ENCODE results near the gene EML4. TPM values are rescaled to one million over a fixed set of nuclear protein-coding genes. Genes with fewer than 3 reads are reported as not detected.

Gene EML4
- polyA plus RNA-seq, 1 donor (not counting 4 experiments of a cell fraction or from before 2014, with no cell fraction given) = 36.4 TPM

DNA sequence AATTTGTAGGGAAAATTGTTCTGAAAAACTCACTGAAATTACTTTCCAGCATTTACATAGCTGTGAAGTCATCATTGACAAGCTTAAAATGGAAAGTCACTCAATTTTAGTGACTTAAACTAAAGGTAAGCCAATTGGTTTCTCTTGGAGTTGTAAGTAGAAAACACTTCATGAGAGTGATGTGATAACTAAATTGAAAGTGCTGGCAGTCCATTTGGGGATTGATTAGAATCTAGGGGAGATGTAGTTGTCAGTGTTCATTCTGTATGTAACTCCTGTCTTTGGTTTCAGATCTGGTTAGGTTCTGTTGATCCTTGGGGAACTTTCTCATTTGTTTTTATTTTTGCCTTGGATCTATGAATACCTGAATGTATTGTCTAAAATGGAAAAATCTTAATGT is 138.0 kb downstream of the EML4 start:
- H3K9me1 ChIP-seq (ENCODE audit: control insufficient read depth, extremely low read depth, insufficient read depth, low read length) = no peaks in the 10 kb centered on the region
- H3K4me3 ChIP-seq (ENCODE audit: control insufficient read depth in 2 of 3, extremely low read depth in 1 of 3, insufficient read depth in 2 of 3, low read depth in 1 of 3, low read length in 3 of 3) = no peak overlapping the region
- DNase-seq (ENCODE audit: low read depth, low spot score) = no peak
- H3K79me2 ChIP-seq (ENCODE audit: control insufficient read depth, insufficient read depth, low read length) = no peaks in the 10 kb centered on the region
- H3K9me3 ChIP-seq (ENCODE audit: control insufficient read depth, low read depth, low read length) = no peaks in the 10 kb centered on the region
- dilution Hi-C loops (cut with MboI; ENCODE audit: extremely low pct_ligation_motif_present, low sequenced_read_pairs) = no loop called here
- no peak overlapping the region for H3K9ac ChIP-seq (ENCODE audit: control insufficient read depth, extremely low read depth, insufficient read depth, low read length)
- H3K27me3 ChIP-seq (ENCODE audit: control insufficient read depth, extremely low read depth, insufficient read depth, low read length) = no peaks in the 10 kb centered on the region
- FAIRE-seq = no peak
- no peak overlapping the region for H3K4me2 ChIP-seq (ENCODE audit: control insufficient read depth, extremely low read depth, insufficient read depth, low read depth, low read length)
- H3K4me1 ChIP-seq (ENCODE audit: control insufficient read depth, extremely low read depth, insufficient read depth, low read length) = no peaks in the 10 kb centered on the region
- no peak overlapping the region for H2AFZ ChIP-seq (ENCODE audit: control insufficient read depth, low read length)
- TF ChIP-seq CTCF (optimal IDR thresholded peaks at IDR 0.05 in 1 of 3, IDR thresholded peaks at IDR 0.05 in 1 of 3, conservative IDR thresholded peaks at IDR 0.05 in 1 of 3; ENCODE audit: extremely low read depth in 1 of 3, insufficient read depth in 2 of 3, low read length in 3 of 3) (no peak), EZH2 (IDR thresholded peaks at IDR 0.05; ENCODE audit: low read length) (no peak)
- no peak overlapping the region for H3K27ac ChIP-seq (ENCODE audit: control insufficient read depth, insufficient read depth, low read length)
- H3K36me3 ChIP-seq (ENCODE audit: control insufficient read depth in 2 of 2, extremely low read depth in 1 of 2, insufficient read depth in 2 of 2, low read length in 2 of 2) = peaks cover 0 to 2% of the 10 kb centered on the region in 2 experiments
- no peaks in the 10 kb centered on the region for H4K20me1 ChIP-seq (ENCODE audit: control insufficient read depth, extremely low read depth, insufficient read depth, low read length)

GRCh38 chr2:42309366-42309765 is 140.2 kb downstream of the EML4 start:
- Histone ChIP-seq H3K4me1 (ENCODE audit: control insufficient read depth, extremely low read depth, insufficient read depth, low read length) (peaks cover 2% of the 10 kb centered on the region), H3K9me1 (ENCODE audit: control insufficient read depth, extremely low read depth, insufficient read depth, low read length) (no peaks in the 10 kb centered on the region), H3K9ac (ENCODE audit: control insufficient read depth, extremely low read depth, insufficient read depth, low read length) (no peak overlapping the region), H4K20me1 (ENCODE audit: control insufficient read depth, extremely low read depth, insufficient read depth, low read length) (no peaks in the 10 kb centered on the region), H3K27me3 (ENCODE audit: control insufficient read depth, extremely low read depth, insufficient read depth, low read length) (no peaks in the 10 kb centered on the region), H3K4me3 (ENCODE audit: control insufficient read depth in 2 of 3, extremely low read depth in 1 of 3, insufficient read depth in 2 of 3, low read depth in 1 of 3, low read length in 3 of 3) (no peak overlapping the region), H3K27ac (ENCODE audit: control insufficient read depth, insufficient read depth, low read length) (no peak overlapping the region), H3K36me3 (ENCODE audit: control insufficient read depth in 2 of 2, extremely low read depth in 1 of 2, insufficient read depth in 2 of 2, low read length in 2 of 2) (no peaks in the 10 kb centered on the region), H3K9me3 (ENCODE audit: control insufficient read depth, low read depth, low read length) (no peaks in the 10 kb centered on the region), H3K79me2 (ENCODE audit: control insufficient read depth, insufficient read depth, low read length) (no peaks in the 10 kb centered on the region), H2AFZ (ENCODE audit: control insufficient read depth, low read length) (no peak overlapping the region), H3K4me2 (ENCODE audit: control insufficient read depth, extremely low read depth, insufficient read depth, low read depth, low read length) (no peak overlapping the region)
- DNase-seq (ENCODE audit: low read depth, low spot score) (no peak), FAIRE-seq (no peak)
- dilution Hi-C loops (cut with MboI; ENCODE audit: extremely low pct_ligation_motif_present, low sequenced_read_pairs) = no loop called here
- TF ChIP-seq CTCF (optimal IDR thresholded peaks at IDR 0.05 in 1 of 3, IDR thresholded peaks at IDR 0.05 in 1 of 3, conservative IDR thresholded peaks at IDR 0.05 in 1 of 3; ENCODE audit: extremely low read depth in 1 of 3, insufficient read depth in 2 of 3, low read length in 3 of 3) = no peak
- no peak for TF ChIP-seq EZH2 (IDR thresholded peaks at IDR 0.05; ENCODE audit: low read length)

Data from keratinocyte (primary cell).